ENCODE measurements around the gene CD200R1.
A peak's percentile ranks its signal among the peaks of the same experiment; 100 is the strongest.

The CD200R1 gene, protein sequence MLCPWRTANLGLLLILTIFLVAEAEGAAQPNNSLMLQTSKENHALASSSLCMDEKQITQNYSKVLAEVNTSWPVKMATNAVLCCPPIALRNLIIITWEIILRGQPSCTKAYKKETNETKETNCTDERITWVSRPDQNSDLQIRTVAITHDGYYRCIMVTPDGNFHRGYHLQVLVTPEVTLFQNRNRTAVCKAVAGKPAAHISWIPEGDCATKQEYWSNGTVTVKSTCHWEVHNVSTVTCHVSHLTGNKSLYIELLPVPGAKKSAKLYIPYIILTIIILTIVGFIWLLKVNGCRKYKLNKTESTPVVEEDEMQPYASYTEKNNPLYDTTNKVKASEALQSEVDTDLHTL

DNA sequence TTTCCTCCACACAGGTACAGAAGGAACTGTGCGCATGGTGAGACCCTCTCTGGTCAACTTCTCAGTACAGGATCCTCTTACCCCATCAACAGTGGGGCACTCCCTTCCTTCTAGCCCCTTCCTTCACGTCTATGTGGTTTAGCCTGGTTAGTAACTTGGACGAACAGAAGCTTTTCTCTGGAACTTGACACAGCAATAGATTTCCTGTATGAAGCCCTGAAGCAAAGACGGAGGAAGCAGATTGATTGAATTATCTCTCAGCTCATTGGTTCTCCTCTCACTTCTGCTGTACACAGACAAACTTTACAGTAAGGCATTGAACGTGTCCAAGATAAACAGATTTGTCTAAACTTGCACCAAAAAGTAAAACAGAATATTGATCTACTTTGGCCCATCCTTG, at the start of gene CD200R1:
Gene CD200R1, minus strand, starts transcription at position 210 of the 400 bp plus-strand sequence. CDS start 246 bp downstream, outside the sequence.
- peak; percentile 12 to 52 for DNase-seq

- DNase-seq: no peak
These were observed 46.6 kb upstream of the CD200R1 start for GRCh38 chr3:113021471-113021870.

- peak; percentile 80 to 87 for DNase-seq
These were observed 44.6 kb upstream of the CD200R1 start for GRCh38 chr3:113019182-113020137.

GRCh38 chr3:113018536-113019181, 43.8 kb upstream of the CD200R1 start:
- DNase-seq: peak in 1 of 2 donors; percentile 33

DNA sequence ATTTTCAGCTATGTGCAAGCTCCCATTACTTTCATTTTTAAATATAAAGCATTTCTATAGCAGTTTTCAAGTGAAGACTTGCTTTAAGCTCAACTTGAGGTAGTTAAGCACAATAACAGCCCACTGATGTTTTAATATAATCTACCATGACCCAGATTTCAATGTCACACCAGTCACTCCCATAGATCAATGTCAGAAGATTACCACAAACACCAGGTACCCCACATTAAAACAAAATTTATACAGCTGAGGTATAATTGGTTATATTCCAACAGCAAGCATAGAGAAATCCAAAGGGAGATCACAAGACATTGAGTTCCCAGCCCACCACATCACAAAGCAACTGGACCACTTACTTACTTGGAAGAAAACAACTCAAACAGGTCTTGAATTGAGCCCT, 38.7 kb upstream of the CD200R1 start:
- DNase-seq: no peak

DNA sequence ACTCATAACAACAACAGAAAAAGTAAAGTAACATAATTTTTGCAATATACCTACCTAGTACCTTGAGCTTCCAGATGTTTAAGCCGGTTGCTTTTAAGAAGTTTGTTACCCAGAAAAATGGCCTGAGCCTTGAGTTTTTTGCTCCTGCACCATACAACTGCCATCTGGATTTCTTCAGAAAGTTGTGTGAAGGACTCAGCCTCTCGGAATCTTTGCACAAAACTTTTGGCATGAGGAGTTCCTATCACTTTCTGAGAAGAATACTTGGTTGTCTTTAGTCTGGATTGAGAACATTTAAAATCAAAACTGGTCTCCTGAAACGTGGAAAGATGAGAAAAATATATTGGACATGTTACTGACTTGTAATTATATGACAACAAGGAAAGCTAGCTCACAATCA, 33.2 kb upstream of the CD200R1 start:
- DNase-seq: no peak

DNA sequence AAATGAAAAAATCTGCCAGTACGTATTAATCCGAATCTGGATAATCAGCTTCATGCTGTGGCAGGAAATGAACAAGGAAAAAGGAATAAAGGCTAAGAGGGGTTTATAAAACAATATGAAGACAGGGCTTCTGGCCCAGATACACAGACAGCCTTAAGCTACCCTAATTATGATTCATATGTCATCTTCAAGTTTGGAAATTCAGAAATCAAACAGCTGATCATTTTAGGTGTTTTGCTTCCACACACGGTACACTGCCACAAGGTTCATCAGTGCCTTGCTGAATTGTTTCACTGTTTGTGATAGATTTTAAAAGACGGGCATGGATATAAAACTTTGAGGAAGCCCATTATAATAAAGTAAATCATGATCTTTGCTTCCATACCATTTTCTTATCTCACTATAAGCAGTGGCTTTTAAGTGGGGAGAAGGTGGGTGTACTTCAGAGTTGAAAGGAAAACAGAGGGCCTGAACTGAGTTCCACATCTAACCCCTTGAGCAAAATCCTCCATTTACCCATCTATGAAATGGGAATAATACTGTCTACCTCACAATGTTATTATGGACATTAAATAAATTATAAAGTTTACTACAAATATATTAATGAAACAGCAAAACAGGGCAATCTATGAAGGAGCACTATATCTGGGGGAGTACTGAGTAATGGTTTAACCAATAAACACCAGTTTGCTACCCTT, 31.6 kb upstream of the CD200R1 start:
- DNase-seq: peak in 1 of 2 donors; percentile 36

DNA sequence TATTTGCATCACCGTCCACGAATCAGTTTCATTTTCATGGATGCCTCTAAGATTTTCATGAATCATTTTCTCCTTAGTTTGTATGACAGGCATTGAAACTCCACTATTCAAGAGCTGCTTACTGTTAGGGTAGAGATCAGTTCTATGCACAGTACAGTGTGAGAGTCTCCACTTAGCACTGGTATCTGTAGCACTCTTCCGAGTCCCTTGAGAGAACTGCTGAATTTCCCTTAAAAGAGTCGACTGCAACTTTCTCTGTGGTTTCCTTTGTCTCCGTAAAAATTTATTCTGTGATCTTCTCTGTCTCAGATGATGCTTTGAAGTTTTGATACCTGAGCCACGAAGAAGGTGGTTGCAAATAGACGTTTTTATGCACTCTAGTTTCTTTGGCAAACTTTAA, 30.7 kb upstream of the CD200R1 start:
- DNase-seq: peak; percentile 18 to 74

GRCh38 chr3:113002679-113003078, 27.8 kb upstream of the CD200R1 start:
- peak; percentile 34 to 60 for DNase-seq

- no peak for DNase-seq
These were observed 27.1 kb upstream of the CD200R1 start for GRCh38 chr3:113002037-113002436.

- peak in 1 of 2 donors; percentile 27 for DNase-seq
These were observed 25.8 kb upstream of the CD200R1 start for GRCh38 chr3:113000691-113001090.

GRCh38 chr3:112995800-112996199, 20.9 kb upstream of the CD200R1 start:
- DNase-seq: no peak

DNA sequence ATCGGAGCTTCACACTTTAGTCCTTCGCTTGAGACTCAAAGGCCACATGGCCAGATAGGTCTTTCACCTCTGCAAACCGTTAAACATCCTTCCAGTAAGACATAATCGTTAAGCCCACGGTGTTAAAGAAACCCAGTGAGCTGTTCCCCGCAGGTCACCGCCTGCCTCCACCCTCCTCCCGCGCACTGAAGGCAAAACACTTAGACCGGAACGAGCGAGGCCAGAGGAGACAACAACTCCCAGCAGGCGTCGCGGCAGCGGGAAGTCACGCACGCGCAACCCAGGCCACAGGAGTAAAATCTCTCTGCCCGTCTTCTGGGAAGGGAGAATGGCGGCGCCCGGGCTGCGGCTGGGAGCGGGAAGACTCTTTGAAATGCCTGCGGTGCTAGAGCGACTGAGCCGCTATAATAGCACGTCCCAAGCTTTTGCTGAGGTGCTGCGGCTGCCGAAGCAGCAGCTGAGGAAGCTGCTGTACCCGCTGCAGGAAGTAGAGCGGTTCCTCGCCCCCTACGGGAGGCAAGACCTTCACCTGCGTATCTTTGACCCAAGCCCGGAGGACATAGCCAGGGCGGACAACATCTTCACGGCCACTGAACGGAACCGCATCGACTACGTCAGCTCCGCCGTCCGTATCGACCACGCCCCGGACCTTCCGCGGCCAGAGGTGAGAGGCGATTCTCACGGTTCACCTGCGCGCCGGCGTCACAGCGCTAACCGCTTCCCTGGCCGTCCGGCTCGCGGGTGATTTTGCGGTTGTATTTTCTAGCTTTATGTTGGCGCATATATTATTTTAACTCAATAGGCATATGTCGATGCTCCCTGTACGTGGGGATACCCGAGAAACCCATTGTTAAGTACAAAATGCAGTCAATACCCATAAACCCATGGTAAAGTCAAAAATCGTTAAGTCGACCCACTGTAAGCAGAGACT, 16.0 kb upstream of the CD200R1 start, which contains the start of gene GTPBP8:
Gene GTPBP8, plus strand, starts transcription at position 313 of the 931 bp plus-strand sequence. Its CDS starts 16 bp downstream, at position 329.
- DNase-seq: peak; percentile 88 to 90

DNA sequence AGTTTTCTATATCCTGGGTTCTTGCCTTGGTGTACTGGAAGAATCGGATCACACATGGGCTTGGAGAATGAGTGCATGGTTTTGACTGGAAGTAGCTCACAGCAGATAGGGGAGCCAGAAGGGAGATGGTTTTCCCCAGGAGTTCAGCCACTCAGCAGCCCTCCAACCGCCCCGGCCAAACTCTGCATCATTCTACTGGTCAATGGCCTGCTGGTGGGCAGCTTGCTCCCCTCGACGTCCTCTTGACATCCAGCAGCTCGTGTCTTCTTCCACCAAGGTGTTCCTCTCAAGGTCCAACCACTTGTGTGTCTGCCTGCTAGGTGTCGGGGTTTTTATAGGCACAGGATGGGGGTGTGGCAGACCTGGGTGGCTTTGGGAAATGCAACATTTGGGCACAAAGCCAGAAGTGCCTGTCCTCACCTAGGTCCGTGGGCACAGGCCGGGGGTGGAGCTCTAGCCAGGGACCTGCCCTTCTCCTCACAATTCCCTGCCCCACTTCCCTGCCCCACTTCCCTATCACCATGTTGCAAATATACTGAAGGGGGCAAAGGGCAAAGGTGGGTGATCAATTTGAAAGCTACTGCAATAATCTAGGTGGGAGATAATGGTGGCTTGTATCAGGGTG, 12.9 kb upstream of the CD200R1 start:
- no peak for DNase-seq

DNA sequence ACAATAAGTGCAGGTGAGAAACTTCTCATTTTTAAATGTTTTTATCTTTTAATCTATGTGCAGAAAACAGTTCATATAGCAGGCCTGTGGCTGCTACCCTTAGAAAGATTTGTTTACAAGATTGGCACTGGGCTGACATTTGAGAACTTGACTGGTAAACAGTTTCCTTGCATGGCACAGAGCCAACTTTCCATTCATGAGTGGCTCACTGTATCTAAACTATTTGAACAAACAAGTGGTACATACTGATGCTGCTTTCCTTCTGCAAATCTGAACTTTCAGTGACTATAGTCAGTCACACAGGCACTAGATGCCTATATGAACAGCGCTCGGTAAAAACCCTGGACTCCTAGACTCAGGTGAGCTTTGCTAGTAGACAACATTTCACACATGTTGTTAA, 9.6 kb upstream of the CD200R1 start:
- DNase-seq: peak in 1 of 2 donors; percentile 58

DNA sequence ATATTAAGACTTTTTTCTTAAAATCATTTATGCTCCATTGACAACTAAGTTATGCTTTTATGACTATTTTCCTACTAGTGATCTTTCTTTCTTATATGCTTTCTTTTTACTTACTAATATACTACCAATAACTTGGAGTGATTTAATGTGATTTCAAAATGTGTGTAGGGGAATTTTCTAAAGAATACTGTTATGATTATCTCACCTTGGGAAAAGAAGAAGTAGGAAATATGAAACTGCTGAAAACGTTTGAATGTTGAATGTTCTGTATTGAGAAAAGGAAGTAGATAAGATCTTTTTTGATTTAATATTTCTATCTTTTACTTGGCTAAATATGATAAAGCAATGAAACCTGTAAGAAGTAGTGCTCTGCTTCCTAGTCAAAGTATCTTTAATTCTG, 7.8 kb upstream of the CD200R1 start:
- no peak for DNase-seq

DNA sequence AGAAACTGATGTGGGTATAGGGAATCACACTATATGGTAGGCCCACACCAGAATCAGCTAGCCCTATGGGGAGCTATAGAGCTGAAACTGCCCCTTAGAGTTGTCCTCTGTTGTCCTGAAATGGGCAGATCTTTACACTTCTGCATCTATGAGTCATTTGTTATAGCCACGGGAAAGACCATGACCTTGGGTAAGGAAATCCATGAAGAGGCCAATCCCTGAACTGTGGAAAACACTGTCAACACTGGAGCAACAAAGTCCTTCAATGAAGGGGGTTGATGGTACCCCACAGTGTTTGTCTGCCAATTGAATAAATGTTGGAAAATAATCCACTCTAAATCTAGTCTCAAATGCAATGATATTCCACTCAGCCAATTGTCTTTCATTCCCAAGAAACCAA, 5.2 kb upstream of the CD200R1 start:
- no peak for DNase-seq

- DNase-seq: peak in 1 of 2 donors; percentile 75
These were observed 4.4 kb upstream of the CD200R1 start for GRCh38 chr3:112979244-112979832.

GRCh38 chr3:112976953-112977352, 2.0 kb upstream of the CD200R1 start:
- DNase-seq: no peak

DNA sequence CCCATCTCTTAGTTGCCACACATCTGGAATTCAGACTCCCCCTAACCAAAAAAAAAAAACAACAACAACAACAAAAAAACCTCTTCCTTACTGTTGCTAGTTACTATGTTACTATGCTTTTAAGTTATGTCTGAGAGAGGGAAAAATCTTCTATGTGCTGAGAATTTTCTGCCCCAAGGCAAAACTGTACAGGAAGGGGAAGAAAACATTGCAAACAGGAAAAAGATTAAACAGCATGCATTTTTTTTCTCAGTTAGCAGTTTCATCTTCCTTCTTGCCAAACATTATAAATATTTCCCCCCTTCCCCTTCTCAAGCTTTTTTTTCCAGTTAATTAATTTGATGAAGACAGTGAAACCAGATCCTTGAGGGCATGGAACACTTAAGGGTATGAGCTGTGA, 1.1 kb upstream of the CD200R1 start:
- DNase-seq: no peak
